Stimulated activated CD4-positive, alpha-beta T cell treated with anti-CD3 and anti-CD28 coated beads, Interleukin-4, amount 100 ng/mL, for 48 hours (primary cell): ENCODE results near the gene GATA1.

ENCODE experiments used
- DNase-seq, 2 donors: peaks; one replicate each; pipeline ENCODE4 v3.0.0-alpha.2; 2020; ENCODE audit warnings: low read depth in 2 of 2

Gene GATA1

GRCh38 chrX:48785186-48785539 lies 1.2 kb upstream of the GATA1 start:
- no peak for DNase-seq

- no peak for DNase-seq
Observed at GRCh38 chrX:48785540-48786214, 713 bp upstream of the GATA1 start.

- DNase-seq, result no peak
Observed at GRCh38 chrX:48786825-48787504, 575 bp downstream of the GATA1 start.

DNA sequence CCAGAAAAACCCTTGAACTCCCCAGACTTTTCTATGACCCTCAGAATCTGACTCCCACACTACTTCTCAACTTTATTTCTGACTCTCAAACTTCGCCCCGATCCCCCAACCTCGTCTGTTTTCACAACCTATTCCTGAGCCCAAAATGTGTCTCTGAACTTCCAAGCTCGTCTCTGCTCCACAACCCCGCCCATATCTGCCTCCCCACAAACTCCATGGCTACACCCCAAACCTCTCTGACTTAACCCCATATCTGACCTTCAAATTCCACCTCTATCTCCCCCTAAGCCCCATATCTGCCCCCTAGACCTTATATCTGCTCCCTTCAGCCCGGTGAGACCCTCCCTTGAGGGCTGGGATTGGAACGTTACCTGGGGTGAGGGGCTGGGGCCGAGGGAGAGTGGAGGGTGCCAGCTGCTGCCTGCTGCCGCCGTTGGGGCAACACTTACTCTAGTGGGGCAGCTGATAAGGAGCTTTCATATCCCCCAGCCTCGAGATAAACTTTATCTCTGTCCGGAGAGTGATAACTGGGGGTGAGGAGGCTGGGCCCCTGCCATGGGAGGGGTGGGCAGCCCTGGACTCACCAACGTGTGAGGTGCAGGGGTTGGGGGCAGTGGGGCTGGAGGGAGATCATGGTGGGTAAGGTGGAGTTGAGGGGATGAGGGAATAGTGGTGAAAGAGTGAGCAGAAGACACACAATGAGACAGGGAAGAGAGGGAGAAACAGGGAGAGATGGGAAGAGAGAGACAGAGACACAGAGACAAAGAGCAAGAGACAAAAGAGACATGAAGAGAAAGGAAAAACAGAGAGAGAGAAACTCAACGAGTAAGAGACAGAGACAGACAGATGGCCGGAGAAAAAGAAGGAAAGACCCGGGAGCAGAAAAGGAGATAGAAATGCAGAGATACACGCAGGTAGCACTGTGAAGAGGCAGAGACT lies 1.4 kb downstream of the GATA1 start:
- DNase-seq, result no peak

DNA sequence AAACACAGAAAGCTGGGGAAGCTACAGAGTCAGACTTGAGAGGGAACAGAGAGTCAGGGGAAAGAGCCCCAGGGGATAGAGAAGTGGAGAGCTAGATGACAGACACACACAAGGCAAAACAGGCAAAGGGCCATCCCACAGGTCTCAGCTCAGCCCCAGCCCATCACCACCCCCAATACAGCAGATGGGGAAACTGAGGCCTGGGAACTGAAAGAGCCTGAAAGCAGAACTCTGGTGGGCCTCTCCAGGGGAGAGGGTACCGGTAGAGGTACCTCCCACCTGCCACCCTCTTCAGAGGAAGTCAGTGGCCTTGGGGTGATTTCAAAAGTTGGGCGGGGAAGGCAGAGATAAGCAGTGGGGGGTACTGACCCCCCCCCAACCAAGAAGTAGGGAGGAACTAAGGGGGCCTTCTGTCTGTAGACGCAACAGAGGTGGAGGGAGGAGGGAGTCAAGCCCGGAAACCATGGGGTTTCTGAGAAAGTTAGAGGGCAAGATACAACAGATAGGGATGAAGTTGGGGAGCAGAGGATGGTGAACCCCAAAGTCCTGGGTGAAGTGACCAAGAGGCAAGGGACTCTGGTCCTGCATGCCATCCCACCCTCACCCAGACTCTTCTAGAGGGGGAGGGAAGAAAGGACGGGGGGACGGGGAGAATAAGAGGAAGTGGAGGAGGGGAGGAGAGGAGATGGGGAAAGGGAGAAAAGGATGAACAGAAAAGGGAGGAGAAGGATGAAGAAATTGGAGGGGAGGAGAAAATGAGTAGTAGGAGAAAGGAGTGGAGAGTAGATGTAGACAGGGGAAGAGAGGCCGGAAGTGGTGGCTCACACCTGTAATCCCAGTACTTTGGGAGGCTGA lies 3.2 kb downstream of the GATA1 start:
- DNase-seq, result no peak

DNA sequence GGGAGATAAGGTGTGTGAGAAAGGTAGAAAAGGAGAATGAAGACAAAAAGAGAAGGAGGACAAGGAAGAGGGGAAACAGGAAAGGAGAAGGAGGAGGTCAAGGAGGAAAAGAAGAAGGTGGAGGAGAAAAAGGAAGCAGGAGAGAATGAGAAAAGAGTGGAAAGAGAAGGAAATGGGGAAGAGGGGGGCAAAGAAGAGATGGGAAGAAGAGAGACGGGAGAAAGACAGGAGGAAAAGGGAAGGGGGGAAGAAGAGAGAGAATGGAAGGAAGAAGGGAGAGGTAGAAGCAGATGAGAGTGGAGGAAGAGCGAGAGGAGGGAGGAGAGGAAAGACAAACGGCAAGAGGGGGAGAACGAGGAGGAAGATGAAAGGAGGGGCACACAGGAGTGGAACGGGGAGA lies 4.1 kb downstream of the GATA1 start:
- no peak for DNase-seq

- DNase-seq, result no peak
Observed at GRCh38 chrX:48791063-48791820, 4.9 kb downstream of the GATA1 start.

GRCh38 chrX:48792219-48792618 lies 5.8 kb downstream of the GATA1 start:
- no peak for DNase-seq

DNA sequence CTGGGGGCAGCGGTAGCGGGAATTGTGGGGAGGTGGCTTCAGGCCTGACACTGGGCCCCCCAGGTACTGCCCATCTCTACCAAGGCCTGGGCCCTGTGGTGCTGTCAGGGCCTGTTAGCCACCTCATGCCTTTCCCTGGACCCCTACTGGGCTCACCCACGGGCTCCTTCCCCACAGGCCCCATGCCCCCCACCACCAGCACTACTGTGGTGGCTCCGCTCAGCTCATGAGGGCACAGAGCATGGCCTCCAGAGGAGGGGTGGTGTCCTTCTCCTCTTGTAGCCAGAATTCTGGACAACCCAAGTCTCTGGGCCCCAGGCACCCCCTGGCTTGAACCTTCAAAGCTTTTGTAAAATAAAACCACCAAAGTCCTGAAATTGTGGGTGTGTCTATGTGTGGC lies 7.5 kb downstream of the GATA1 start:
- DNase-seq, result no peak

- no peak for DNase-seq
Observed at GRCh38 chrX:48794340-48794910, 8.0 kb downstream of the GATA1 start.

GRCh38 chrX:48794911-48795515 lies 8.6 kb downstream of the GATA1 start:
- no peak for DNase-seq

- no peak for DNase-seq
Observed at GRCh38 chrX:48798318-48798717, 11.9 kb downstream of the GATA1 start.

GRCh38 chrX:48800574-48801279 lies 14.3 kb downstream of the GATA1 start:
- DNase-seq, result no peak

- peak; percentile 85 to 91 for DNase-seq
Observed at GRCh38 chrX:48801280-48802088, 15.1 kb downstream of the GATA1 start, which contains the start of gene HDAC6. TSS of gene HDAC6 (plus strand) at chrX:48802067. CDS start at chrX:48802693, 626 bp downstream.

GRCh38 chrX:48802089-48802904 lies 15.9 kb downstream of the GATA1 start:
- peak; percentile 51 to 70 for DNase-seq

DNA sequence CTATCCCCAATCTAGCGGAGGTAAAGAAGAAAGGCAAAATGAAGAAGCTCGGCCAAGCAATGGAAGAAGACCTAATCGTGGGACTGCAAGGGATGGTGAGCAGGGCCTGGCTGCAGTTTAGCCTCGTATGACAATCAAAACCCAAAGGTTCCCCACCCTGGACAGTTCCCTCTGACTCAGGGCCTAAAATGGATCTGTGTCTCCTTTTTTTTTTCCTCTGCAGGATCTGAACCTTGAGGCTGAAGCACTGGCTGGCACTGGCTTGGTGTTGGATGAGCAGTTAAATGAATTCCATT lies 16.5 kb downstream of the GATA1 start:
- DNase-seq, result no peak

DNA sequence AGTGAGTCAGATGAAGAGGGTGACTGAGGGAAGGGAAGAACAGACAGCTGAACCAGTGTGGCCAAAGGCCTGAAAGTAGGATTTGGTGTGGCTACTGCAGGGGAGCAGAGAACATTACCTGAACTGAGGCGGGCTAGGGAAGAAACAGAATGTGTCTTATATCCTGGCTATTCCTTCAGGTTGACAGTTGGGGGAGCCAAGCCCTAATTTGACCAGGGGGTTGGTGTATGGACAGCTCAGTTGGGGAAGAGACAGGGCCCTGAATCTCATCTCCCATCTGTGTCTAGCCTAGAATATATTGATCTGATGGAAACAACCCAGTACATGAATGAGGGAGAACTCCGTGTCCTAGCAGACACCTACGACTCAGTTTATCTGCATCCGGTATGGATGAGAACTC lies 19.7 kb downstream of the GATA1 start:
- DNase-seq, result no peak

- no peak for DNase-seq
Observed at GRCh38 chrX:48813644-48814043, 27.3 kb downstream of the GATA1 start.
